A673 (cell line): Measurements from ENCODE around the gene EGFR. TPM values are rescaled to one million over a fixed set of nuclear protein-coding genes. Genes with fewer than 3 reads are reported as not detected.

Experiments used
- BruUV-seq: library from RNA; stranded (reverse); fragments of 400-500 nt; replicated peaks from 2 replicates; lab custom pipeline; 2021; lab: Mats Ljungman, UMichigan
- CTCF ChIA-PET: fragments of 300-600 bp; sonication (Branson Sonifier 250); formaldehyde crosslinking; loops from one replicate; lab custom pipeline; 2022; ENCODE audit warnings: antibody characterized with exemption; lab: Charles Lee
- POLR2A ChIA-PET: fragments of 300-600 bp; sonication (Branson Sonifier 250); formaldehyde crosslinking; loops from one replicate; lab custom pipeline; 2022; ENCODE audit warnings: antibody characterized with exemption; ENCODE audit not compliant: low non-redundant PET; lab: Charles Lee
- DNase-seq: peaks from one replicate; pipeline ENCODE4 v3.0.0-alpha.2; 2015; ENCODE audit warnings: low spot score
- H3K27ac ChIP-seq: fragments of 200-600 bp; sonication (generic); 2 replicates; pipeline ENCODE4 v1.5.1; 2016; ENCODE audit warnings: mixed run types, low read depth, mild to moderate bottlenecking, mixed read lengths, antibody characterized with exemption, low read length; ENCODE audit not compliant: poor library complexity, severe bottlenecking
- H3K27me3 ChIP-seq: fragments of 200-600 bp; sonication (generic); replicated peaks from 2 replicates; pipeline ENCODE4 v1.6.1; 2017; ENCODE audit warnings: mixed run types, low read depth, mild to moderate bottlenecking, mixed read lengths, antibody characterized with exemption, low read length; ENCODE audit not compliant: insufficient read depth, poor library complexity
- H3K36me3 ChIP-seq: fragments of 200-600 bp; sonication (generic); 2 replicates; pipeline ENCODE4 v1.6.1; 2016; ENCODE audit warnings: mixed run types, mild to moderate bottlenecking, mixed read lengths, antibody characterized with exemption, low read length; ENCODE audit not compliant: insufficient read depth, poor library complexity, severe bottlenecking
- H3K4me1 ChIP-seq: fragments of 200-600 bp; sonication (generic); 2 replicates; pipeline ENCODE4 v1.6.1; 2017; ENCODE audit warnings: mixed run types, mild to moderate bottlenecking, mixed read lengths, antibody characterized with exemption, low read length; ENCODE audit not compliant: insufficient read depth, poor library complexity, severe bottlenecking
- H3K4me3 ChIP-seq: fragments of 200-600 bp; sonication (generic); 2 replicates; pipeline ENCODE4 v1.5.1; 2016; ENCODE audit warnings: low read depth, mixed run types, mild to moderate bottlenecking, mixed read lengths, low read length; ENCODE audit not compliant: poor library complexity, severe bottlenecking
- H3K9me3 ChIP-seq: fragments of 200-600 bp; sonication (generic); 2 replicates; pipeline ENCODE4 v1.6.1; 2016; ENCODE audit warnings: mixed run types, low read depth, mild to moderate bottlenecking, mixed read lengths, antibody characterized with exemption, low read length; ENCODE audit not compliant: poor library complexity, severe bottlenecking
- EZH2 ChIP-seq: fragments of 200-600 bp; sonication (generic); IDR thresholded peaks from 2 replicates; pipeline ENCODE4 v1.6.1; 2017; ENCODE audit warnings: borderline replicate concordance, low read depth, mild to moderate bottlenecking, mixed read lengths, antibody characterized with exemption, low read length; ENCODE audit not compliant: poor library complexity, severe bottlenecking
- intact Hi-C: fragments of 100-400 bp; cut with micrococcal nuclease; formaldehyde crosslinking; loops from one replicate; pipeline ENCODE4 v1.10.0; 2022; ENCODE audit not compliant: unreplicated experiment
- total RNA-seq: library from RNA; stranded (reverse); gene quantifications from 2 replicates; pipeline ENCODE4 v1.2.3, GENCODE V29; 2021
- TF ChIP-seq, protein P1 (sequence below): fragments of 300-800, 200-600 bp; sonication (generic); conservative IDR thresholded peaks from 2 replicates; pipeline ENCODE4 v1.5.1; 2017; ENCODE audit warnings: low read depth, mild to moderate bottlenecking, antibody characterized with exemption, low read length, moderate library complexity, mixed read lengths

EGFR gene
- total RNA-seq, 1 experiment from 2014 or later: 0.84 TPM

- BruUV-seq: no TSS peak
- H3K36me3 ChIP-seq: no peaks in the 10 kb centered on the region
Observed at GRCh38 chr7:55171157-55171556, 152.3 kb downstream of the EGFR start.

GRCh38 chr7:55172161-55172560 lies 153.3 kb downstream of the EGFR start:
- Histone ChIP-seq H3K4me3 (no peak overlapping the region), H3K27me3 (no peaks in the 10 kb centered on the region), H3K9me3 (no peaks in the 10 kb centered on the region), H3K4me1 (no peaks in the 10 kb centered on the region), H3K36me3 (no peaks in the 10 kb centered on the region), H3K27ac (no peak overlapping the region)
- intact Hi-C loops: no loop called here
- CTCF ChIA-PET: no interaction called here
- DNase-seq: no peak
- POLR2A ChIA-PET: no interaction called here
- no TSS peak for BruUV-seq
- TF ChIP-seq, protein P1, sequence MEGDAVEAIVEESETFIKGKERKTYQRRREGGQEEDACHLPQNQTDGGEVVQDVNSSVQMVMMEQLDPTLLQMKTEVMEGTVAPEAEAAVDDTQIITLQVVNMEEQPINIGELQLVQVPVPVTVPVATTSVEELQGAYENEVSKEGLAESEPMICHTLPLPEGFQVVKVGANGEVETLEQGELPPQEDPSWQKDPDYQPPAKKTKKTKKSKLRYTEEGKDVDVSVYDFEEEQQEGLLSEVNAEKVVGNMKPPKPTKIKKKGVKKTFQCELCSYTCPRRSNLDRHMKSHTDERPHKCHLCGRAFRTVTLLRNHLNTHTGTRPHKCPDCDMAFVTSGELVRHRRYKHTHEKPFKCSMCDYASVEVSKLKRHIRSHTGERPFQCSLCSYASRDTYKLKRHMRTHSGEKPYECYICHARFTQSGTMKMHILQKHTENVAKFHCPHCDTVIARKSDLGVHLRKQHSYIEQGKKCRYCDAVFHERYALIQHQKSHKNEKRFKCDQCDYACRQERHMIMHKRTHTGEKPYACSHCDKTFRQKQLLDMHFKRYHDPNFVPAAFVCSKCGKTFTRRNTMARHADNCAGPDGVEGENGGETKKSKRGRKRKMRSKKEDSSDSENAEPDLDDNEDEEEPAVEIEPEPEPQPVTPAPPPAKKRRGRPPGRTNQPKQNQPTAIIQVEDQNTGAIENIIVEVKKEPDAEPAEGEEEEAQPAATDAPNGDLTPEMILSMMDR: no peak
- TF ChIP-seq EZH2: no peak

More at GRCh38 chr7:55171157-55171556, 152.3 kb downstream of the EGFR start:
- POLR2A ChIA-PET: no interaction called here
- no peak for TF ChIP-seq EZH2
- TF ChIP-seq, protein P1: no peak
- CTCF ChIA-PET: no interaction called here
- intact Hi-C loops: no loop called here
- H3K27ac ChIP-seq: no peak overlapping the region
- no peak overlapping the region for H3K4me3 ChIP-seq
- no peak for DNase-seq
- no peaks in the 10 kb centered on the region for H3K27me3 ChIP-seq
- H3K9me3 ChIP-seq: no peaks in the 10 kb centered on the region
- no peaks in the 10 kb centered on the region for H3K4me1 ChIP-seq

DNA sequence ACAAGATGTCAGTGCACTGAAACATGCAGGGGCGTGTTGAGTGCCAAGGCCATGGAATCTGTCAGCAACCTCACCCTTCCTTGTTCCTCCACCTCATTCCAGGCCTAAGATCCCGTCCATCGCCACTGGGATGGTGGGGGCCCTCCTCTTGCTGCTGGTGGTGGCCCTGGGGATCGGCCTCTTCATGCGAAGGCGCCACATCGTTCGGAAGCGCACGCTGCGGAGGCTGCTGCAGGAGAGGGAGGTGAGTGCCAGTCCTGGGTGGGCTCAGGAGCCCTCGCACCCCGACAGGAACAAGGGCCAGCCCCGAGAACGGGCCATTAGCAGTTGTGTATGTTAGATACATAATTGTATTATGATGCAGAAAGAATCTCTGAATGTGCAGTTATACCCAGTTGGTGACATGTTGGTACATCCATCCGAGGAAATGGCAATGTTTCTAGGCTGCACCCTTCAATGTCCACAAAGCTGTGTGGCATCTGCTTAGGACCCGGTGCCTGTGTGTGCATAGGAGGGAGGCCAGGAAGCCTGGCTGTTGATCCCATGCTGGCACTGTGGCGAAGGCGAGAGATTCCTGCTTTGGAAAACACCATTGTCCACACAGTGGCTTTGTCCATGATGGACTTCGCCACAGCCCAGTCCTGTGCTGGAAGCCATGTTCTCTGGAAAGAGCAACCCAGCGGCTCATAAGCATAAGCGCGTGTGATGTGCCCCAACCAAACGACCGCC lies 154.2 kb downstream of the EGFR start:
- H3K4me3 ChIP-seq: no peak overlapping the region
- no peaks in the 10 kb centered on the region for H3K4me1 ChIP-seq
- intact Hi-C loops: no loop called here
- no peaks in the 10 kb centered on the region for H3K9me3 ChIP-seq
- H3K27ac ChIP-seq: no peak overlapping the region
- ChIA-PET CTCF (no interaction called here), POLR2A (no interaction called here)
- H3K27me3 ChIP-seq: no peaks in the 10 kb centered on the region
- TF ChIP-seq EZH2: no peak
- TF ChIP-seq, protein P1: no peak
- no TSS peak for BruUV-seq
- no peaks in the 10 kb centered on the region for H3K36me3 ChIP-seq
- DNase-seq: no peak
